Head of caudate nucleus (tissue), 42 donors: ENCODE results near the gene UNC5A.

Experiments
- DNase-seq, 42 donors: peaks; one replicate each; pipeline versions ENCODE4 v3.0.0 to v3.0.0-alpha.2; 2020 to 2021; ENCODE audit warnings: mixed read lengths in 7 of 42
- intact Hi-C: fragments of 100-400 bp; cut with DNase I; formaldehyde crosslinking; loops from one replicate; pipeline ENCODE4 v1.15.0; 2022

Gene UNC5A

GRCh38 chr5:176816043-176816745 lies 5.8 kb downstream of the UNC5A start:
- intact Hi-C loops = no loop called here

GRCh38 chr5:176816791-176817347 lies 6.5 kb downstream of the UNC5A start:
- DNase-seq = no peak
- intact Hi-C loops = no loop called here

More at GRCh38 chr5:176816043-176816745, 5.8 kb downstream of the UNC5A start:
- DNase-seq = no peak

GRCh38 chr5:176817369-176817840 lies 7.0 kb downstream of the UNC5A start:
- intact Hi-C loops = no loop called here
- DNase-seq = no peak

GRCh38 chr5:176817841-176818377 lies 7.5 kb downstream of the UNC5A start:
- intact Hi-C loops = no loop called here
- DNase-seq = peak in 12 of 42 donors; percentile 23 to 64 (median 40)

DNA sequence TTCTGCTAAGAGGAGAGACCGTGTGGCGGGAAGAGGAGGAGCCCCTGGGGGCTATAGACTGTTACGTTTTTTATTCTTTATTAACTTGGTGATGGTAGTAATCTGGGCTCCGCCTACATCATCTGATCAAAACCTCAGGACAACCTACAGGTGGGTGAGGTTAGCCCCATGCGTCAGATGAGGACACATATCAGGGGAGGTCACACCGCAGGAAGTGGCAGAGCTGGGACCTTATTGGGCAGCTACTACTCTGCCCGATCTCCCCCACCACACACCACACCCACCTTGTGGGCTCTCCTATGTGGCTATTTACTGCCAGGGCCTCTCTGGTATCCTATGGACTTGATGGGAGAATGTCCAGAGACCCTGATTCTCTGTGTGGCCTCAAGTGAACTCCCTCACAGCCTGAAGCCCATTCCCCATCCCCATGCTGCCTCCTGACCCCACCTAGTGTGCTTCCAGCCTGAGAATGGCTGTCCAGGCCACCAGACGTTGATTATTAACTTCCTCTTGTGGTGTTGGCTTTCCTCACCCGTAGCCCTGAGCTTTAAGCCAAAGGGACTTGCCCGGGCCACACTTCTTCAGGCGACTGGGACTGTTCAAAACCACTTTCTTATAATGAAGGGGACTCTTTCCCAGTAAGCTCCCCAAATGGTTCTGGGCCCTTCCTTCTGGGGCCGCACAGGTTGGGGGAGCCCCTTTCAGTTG lies 8.2 kb downstream of the UNC5A start:
- DNase-seq = no peak
- intact Hi-C loops = no loop called here

- intact Hi-C loops = no loop called here
Observed at GRCh38 chr5:176819476-176819875, 9.1 kb downstream of the UNC5A start.

GRCh38 chr5:176820937-176821336 lies 10.6 kb downstream of the UNC5A start:
- intact Hi-C loops = no loop called here
- DNase-seq = no peak

More at GRCh38 chr5:176819476-176819875, 9.1 kb downstream of the UNC5A start:
- no peak for DNase-seq

GRCh38 chr5:176821441-176821840 lies 11.1 kb downstream of the UNC5A start:
- no peak for DNase-seq
- intact Hi-C loops = no loop called here

- intact Hi-C loops = no loop called here
- peak in 36 of 42 donors; percentile 35 to 92 (median 68) for DNase-seq
Observed at GRCh38 chr5:176822041-176822792, 11.9 kb downstream of the UNC5A start.

DNA sequence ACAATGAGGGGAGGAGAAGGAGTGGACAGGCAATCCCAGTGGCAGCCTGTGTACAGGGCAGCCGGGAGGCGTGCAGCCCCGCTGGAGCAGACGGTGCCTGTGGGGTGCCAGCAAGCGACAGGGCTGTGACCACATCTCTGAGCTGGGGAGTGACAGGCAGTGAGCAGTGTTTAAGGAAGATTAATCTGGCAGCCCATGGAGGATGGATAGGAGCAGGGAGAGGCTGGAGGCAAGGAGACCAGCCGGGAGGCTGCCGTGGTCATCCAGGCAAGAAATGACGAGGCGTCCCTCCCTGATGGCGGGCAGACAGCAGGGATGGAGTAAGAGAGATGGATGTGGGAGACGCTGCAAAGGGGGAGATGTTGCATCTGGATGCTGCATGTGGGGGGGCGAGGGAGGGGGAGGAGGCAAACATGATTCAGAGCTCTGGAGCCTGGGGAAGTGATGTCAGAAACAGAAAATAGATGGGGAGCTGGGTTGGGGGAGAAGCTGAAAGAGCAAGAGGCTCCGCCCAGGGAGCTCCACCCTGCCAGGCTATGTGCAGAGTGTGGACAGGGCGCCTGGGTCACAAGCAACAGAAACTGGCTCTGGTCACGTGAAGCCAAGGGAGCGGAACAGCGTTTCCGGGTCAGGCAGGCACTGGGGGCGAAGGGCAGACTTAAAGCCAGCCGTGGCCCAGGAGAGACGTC lies 12.6 kb downstream of the UNC5A start:
- DNase-seq = peak in 28 of 42 donors; percentile 21 to 83 (median 54)
- intact Hi-C loops = no loop called here

DNA sequence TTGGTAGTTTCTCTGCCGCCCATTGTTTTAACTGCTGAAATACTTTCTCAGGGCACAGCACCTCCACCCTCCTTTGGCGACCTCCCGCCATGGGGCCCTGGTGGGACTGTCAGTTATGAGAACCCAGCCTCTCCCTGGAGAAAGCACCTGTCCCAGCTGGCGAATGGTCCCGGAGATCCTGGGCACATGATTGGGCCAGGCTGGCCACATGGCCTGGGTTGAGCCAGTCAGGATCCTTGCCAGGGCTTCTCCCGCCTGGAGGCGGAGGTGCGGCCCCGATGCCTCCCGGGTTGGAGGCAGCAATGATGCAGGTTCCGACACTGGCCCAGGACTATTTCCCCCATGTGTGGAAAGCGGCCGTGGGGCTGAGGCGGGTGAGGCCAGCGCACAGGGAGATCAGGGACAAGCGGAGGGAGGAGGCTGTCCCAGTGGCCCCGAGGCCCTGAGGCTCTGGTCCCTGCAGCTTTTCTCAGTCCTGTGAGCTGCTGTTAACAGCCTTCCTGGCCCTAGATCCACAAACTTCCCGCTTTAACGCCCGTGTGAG lies 13.6 kb downstream of the UNC5A start:
- DNase-seq = peak in 1 of 42 donors; percentile 22
- intact Hi-C loops = no loop called here

DNA sequence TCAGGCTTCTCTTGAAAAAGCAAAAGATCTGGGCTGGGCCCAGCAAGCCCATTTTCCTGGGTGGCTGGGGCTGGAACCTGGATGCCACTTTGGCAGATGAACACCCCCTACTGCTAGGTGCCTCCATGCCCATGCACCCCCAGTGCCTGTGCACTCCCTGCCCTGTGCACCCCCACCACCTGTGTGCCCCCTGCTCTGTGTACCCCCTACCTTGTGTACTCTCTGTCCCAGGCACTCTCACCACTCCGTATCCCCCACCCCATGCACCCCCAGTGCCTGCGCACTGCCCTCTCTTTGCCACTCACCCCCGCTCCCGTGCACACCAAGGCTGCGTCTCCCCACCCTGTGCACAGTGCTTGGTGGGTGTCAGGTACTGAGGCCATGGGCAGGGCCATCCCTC lies 14.2 kb downstream of the UNC5A start:
- DNase-seq = no peak
- intact Hi-C loops = no loop called here

- intact Hi-C loops = no loop called here
Observed at GRCh38 chr5:176825234-176825633, 14.9 kb downstream of the UNC5A start.

GRCh38 chr5:176825957-176826356 lies 15.6 kb downstream of the UNC5A start:
- intact Hi-C loops = no loop called here

More at GRCh38 chr5:176825234-176825633, 14.9 kb downstream of the UNC5A start:
- DNase-seq = no peak

DNA sequence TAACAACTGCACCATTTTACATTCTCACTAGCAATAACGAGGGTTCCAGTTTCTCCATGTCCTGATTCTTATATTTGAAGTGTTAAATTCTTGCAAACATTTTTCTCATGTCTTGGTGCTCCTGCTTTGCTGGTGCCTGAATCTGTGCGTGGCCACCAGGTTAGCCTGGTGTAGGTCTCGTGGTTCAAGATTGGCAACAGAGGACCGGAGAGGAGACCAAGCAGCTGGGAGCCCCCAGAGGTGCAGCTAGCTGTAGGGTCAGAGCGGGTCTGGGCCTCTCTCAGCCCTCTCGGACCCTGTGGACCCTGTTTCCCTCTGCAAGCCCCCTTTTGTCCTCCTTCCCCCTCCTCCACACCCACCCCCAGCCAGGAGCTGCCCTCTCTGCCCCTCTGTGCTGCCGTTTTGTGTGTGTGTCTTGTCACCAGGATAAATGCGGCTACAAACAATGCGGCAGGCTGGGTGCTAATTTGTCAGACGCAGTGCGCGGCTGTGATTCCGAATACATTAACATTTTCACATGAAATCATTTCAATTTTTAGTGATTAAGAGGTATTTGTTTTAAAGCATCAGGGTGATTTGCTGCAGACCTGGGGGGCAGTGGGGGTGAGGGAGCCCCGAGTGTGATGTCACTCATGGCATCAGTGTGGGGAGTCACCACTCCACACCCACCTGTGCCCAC lies 17.5 kb downstream of the UNC5A start:
- no peak for DNase-seq
- intact Hi-C loops = no loop called here

More at GRCh38 chr5:176825957-176826356, 15.6 kb downstream of the UNC5A start:
- DNase-seq = no peak

DNA sequence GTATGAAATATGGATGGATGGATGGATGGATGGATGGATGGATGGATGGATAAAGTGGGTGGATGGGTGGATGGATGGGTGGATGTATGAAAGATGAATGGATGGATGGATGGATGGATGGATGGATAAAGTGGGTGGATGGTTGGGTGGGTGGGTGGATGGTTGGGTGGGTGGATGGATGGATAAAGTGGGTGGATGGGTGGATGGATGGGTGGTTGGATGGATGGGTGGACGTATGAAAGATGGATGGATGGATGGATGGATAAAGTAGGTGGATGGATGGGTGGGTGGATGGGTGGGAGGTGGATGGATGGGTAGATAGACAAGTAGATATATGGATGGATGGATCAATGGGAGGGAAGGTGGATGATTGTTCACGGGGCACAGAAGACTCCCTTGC lies 19.0 kb downstream of the UNC5A start:
- intact Hi-C loops = no loop called here
- no peak for DNase-seq

DNA sequence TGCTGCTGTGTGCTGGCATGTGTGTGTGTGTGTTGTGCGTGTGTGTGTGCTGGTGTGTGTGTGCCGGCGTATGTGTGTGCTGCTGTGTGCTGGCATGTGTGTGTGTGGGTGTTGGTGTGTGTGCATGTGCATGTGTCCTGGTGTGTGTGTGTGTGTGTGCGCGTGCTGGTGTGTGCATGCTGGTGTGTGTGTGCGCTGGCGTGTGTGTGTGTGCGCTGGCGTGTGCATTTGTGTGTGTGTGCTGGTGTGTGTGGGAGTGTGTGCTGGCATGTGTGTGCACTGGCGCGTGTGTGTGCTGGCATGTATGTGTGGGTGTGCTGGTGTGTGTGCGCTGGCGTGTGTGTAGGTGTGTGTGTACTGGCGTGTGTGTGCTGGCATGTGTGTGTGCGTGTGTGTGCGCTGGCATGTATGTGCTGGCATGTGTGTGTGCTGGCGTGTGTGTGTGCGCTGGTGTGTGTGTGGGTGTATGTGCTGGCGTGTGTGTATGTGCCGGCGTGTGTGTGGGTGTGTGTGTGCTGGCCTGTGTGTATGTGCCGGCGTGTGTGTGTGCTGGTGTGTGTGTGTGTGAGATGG lies 20.1 kb downstream of the UNC5A start:
- intact Hi-C loops = no loop called here
- no peak for DNase-seq
